Astrocyte (in vitro differentiated cells and primary cell): ENCODE measurements around the gene MBTD1.

Source experiments
- EZH2 ChIP-seq: IDR thresholded peaks from 2 replicates; pipeline ENCODE4 v1.6.1; 2012; ENCODE audit warnings: mild to moderate bottlenecking, low read length, inconsistent platforms; ENCODE audit not compliant: insufficient read depth
- TF ChIP-seq, protein P1 (sequence below): IDR thresholded peaks from 2 replicates; pipeline ENCODE4 v1.5.1; 2011; ENCODE audit warnings: low read depth, mild to moderate bottlenecking, inconsistent platforms, low read length, moderate library complexity; ENCODE audit not compliant: insufficient read depth

DNA sequence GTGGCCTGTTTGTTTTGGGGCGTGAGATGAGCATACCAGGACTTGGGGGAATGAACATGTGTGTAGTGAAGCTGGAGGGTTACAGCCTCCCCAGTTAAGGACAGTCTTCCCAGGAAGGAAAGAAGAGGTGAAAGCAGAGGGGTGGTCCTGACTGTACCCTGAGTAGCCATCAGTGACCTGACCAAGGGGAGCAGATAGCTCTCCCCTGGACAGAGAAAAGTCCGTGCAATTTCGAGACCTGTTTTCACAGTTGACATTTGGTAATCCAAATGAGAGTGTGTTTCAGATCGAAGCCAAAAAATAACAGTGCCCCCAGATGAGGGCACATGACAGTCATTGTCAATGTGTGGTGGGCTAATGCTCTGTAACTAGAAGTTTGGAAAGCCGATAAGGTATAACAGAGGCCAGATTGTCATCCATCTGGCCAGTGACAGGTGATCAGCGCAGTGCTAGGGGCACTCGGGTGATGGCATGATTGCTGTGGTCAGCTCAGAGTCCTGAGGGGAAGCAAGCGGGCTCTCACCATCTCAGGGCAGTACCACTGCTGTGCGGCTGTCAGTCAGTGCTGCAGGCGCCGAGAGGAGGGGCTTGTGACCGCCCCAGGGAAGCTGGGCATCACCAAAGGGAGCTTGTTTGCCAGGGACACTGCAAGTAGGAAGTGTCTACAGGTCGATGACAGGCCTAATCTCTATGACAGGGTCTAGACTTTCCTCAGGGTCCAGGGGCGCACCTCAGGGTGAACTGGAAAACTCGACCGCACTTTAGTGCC, 94.8 kb downstream of the MBTD1 start:
- TF ChIP-seq, protein P1, sequence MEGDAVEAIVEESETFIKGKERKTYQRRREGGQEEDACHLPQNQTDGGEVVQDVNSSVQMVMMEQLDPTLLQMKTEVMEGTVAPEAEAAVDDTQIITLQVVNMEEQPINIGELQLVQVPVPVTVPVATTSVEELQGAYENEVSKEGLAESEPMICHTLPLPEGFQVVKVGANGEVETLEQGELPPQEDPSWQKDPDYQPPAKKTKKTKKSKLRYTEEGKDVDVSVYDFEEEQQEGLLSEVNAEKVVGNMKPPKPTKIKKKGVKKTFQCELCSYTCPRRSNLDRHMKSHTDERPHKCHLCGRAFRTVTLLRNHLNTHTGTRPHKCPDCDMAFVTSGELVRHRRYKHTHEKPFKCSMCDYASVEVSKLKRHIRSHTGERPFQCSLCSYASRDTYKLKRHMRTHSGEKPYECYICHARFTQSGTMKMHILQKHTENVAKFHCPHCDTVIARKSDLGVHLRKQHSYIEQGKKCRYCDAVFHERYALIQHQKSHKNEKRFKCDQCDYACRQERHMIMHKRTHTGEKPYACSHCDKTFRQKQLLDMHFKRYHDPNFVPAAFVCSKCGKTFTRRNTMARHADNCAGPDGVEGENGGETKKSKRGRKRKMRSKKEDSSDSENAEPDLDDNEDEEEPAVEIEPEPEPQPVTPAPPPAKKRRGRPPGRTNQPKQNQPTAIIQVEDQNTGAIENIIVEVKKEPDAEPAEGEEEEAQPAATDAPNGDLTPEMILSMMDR: no peak
- no peak for TF ChIP-seq EZH2
